WTC11 (cell line): Measurements from ENCODE around the gene WRAP53.

Experiments used
- CBFB ChIP-seq: sonication (generic); formaldehyde crosslinking; IDR thresholded peaks from 2 replicates; pipeline ENCODE4 v1.8.1; 2022; ENCODE audit warnings: mild to moderate bottlenecking, low read depth, missing genetic modification reagents
- NR3C1 ChIP-seq: sonication (generic); formaldehyde crosslinking; conservative IDR thresholded peaks from 2 replicates; pipeline ENCODE4 v1.8.1; 2023; ENCODE audit warnings: low read depth, mild to moderate bottlenecking, missing genetic modification reagents
- SOX15 ChIP-seq: fragments of 250-450 bp; sonication (Bioruptor Pico); IDR thresholded peaks from 2 replicates; pipeline ENCODE4 v1.9.0; 2021; ENCODE audit warnings: mild to moderate bottlenecking
- TF ChIP-seq, protein P1 (sequence below): fragments of 200-600 bp; IDR thresholded peaks from 2 replicates; pipeline ENCODE4 v1.8.0; 2022; ENCODE audit warnings: antibody characterized with exemption
- TF ChIP-seq, protein P2 (sequence below): sonication (generic); formaldehyde crosslinking; IDR thresholded peaks from 2 replicates; pipeline ENCODE4 v1.8.1; 2023; ENCODE audit warnings: mild to moderate bottlenecking, missing genetic modification reagents, moderate library complexity
- TF ChIP-seq, protein P3 (sequence below): sonication (generic); formaldehyde crosslinking; IDR thresholded peaks from 2 replicates; pipeline ENCODE4 v1.8.1; 2023; ENCODE audit warnings: mild to moderate bottlenecking, missing genetic modification reagents, moderate library complexity

DNA sequence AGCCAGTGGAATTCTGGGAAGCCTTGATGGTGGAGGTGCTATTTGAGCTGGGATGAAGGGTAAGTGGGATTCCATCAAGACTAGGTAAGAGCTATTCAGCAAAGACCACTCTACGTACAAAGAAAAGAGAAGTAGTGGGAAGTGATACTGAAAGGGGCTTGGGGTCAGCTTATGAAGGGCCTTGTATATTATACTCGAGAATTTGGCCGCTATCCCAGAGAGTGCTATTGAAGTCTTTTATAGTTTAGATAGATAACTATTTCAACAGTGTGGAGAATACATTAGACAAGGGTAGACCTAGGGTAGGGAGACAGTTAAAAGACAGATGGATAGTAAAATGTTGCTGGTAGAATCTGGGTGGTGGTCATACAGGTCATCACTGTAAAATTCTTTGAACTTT, 39.6 kb downstream of the WRAP53 start:
- no peak for TF ChIP-seq CBFB (CRISPR knock-in tag)
- TF ChIP-seq NR3C1, result no peak
- TF ChIP-seq, protein P1, sequence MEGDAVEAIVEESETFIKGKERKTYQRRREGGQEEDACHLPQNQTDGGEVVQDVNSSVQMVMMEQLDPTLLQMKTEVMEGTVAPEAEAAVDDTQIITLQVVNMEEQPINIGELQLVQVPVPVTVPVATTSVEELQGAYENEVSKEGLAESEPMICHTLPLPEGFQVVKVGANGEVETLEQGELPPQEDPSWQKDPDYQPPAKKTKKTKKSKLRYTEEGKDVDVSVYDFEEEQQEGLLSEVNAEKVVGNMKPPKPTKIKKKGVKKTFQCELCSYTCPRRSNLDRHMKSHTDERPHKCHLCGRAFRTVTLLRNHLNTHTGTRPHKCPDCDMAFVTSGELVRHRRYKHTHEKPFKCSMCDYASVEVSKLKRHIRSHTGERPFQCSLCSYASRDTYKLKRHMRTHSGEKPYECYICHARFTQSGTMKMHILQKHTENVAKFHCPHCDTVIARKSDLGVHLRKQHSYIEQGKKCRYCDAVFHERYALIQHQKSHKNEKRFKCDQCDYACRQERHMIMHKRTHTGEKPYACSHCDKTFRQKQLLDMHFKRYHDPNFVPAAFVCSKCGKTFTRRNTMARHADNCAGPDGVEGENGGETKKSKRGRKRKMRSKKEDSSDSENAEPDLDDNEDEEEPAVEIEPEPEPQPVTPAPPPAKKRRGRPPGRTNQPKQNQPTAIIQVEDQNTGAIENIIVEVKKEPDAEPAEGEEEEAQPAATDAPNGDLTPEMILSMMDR, result no peak
- TF ChIP-seq, protein P2, sequence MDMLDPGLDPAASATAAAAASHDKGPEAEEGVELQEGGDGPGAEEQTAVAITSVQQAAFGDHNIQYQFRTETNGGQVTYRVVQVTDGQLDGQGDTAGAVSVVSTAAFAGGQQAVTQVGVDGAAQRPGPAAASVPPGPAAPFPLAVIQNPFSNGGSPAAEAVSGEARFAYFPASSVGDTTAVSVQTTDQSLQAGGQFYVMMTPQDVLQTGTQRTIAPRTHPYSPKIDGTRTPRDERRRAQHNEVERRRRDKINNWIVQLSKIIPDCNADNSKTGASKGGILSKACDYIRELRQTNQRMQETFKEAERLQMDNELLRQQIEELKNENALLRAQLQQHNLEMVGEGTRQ, result no peak
- no peak for TF ChIP-seq SOX15 (CRISPR knock-in tag)
- TF ChIP-seq, protein P3, sequence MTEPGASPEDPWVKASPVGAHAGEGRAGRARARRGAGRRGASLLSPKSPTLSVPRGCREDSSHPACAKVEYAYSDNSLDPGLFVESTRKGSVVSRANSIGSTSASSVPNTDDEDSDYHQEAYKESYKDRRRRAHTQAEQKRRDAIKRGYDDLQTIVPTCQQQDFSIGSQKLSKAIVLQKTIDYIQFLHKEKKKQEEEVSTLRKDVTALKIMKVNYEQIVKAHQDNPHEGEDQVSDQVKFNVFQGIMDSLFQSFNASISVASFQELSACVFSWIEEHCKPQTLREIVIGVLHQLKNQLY (CRISPR knock-in tag), result no peak
